Skeletal muscle tissue (tissue), 4 donors: ENCODE data around the gene COL17A1. TPM values are rescaled to one million over a fixed set of nuclear protein-coding genes. Genes with fewer than 3 reads are reported as not detected.

ENCODE experiments used
- H3K27ac ChIP-seq: one replicate; pipeline ENCODE4 v1.7.0; 2013; ENCODE audit warnings: mild to moderate bottlenecking, low read depth, low read length, inconsistent platforms
- H3K27me3 ChIP-seq, 3 donors: one replicate each; pipeline ENCODE4 v1.7.0; 2013; ENCODE audit warnings: low read length in 3 of 3; ENCODE audit not compliant: control insufficient read depth in 3 of 3, insufficient read depth in 3 of 3
- H3K36me3 ChIP-seq, 3 donors: one replicate each; pipeline ENCODE4 v1.7.0; 2013; ENCODE audit warnings: low read length in 3 of 3; ENCODE audit not compliant: control insufficient read depth in 3 of 3, insufficient read depth in 3 of 3
- H3K4me1 ChIP-seq, 3 donors: one replicate each; pipeline ENCODE4 v1.7.0; 2013; ENCODE audit warnings: low read length in 3 of 3, mild to moderate bottlenecking in 3 of 3; ENCODE audit not compliant: control insufficient read depth in 3 of 3, insufficient read depth in 3 of 3
- H3K4me3 ChIP-seq, 3 donors: one replicate each; pipeline ENCODE4 v1.7.0; 2013; ENCODE audit warnings: low read length in 3 of 3
- H3K9ac ChIP-seq, 3 donors: one replicate each; pipeline ENCODE4 v1.7.0; 2013; ENCODE audit warnings: low read length in 3 of 3, mild to moderate bottlenecking in 3 of 3, moderate library complexity in 2 of 3, low read depth in 1 of 3
- H3K9me3 ChIP-seq, 3 donors: one replicate each; pipeline ENCODE4 v1.7.0; 2013; ENCODE audit warnings: low read length in 3 of 3; ENCODE audit not compliant: control insufficient read depth in 3 of 3
- total RNA-seq: library from RNA; depleted of rRNA; stranded (reverse); fragments of >200 nt; gene quantifications from one replicate; pipeline ENCODE4 v1.2.3, GENCODE V29; 2014
- donor health status: Osteomylitis.

The COL17A1 gene
- total RNA-seq = under 0.01 TPM

- no peaks in the 10 kb centered on the region for H3K27me3 ChIP-seq
- H3K9ac ChIP-seq = no peak within 1 kb of the TSS
- no peak within 1 kb of the TSS for H3K27ac ChIP-seq
- H3K9me3 ChIP-seq = no peaks in the 10 kb centered on the region
- H3K4me1 ChIP-seq = no peaks in the 10 kb centered on the region
- no peaks in the 10 kb centered on the region for H3K36me3 ChIP-seq
- no peak within 1 kb of the TSS for H3K4me3 ChIP-seq
These were observed at the start of gene COL17A1 for GRCh38 chr10:104085801-104086400. TSS of gene COL17A1 (minus strand) at chr10:104085880. CDS start at chr10:104080673, 5,207 bp downstream.

- H3K27me3 ChIP-seq = no peaks in the 10 kb centered on the region
- no peak overlapping the region for H3K27ac ChIP-seq
- H3K4me1 ChIP-seq = no peaks in the 10 kb centered on the region
- no peak overlapping the region for H3K4me3 ChIP-seq
- no peaks in the 10 kb centered on the region for H3K36me3 ChIP-seq
- no peaks in the 10 kb centered on the region for H3K9me3 ChIP-seq
- H3K9ac ChIP-seq = no peak overlapping the region
These were observed 44.4 kb upstream of the COL17A1 start for GRCh38 chr10:104130041-104130440.

DNA sequence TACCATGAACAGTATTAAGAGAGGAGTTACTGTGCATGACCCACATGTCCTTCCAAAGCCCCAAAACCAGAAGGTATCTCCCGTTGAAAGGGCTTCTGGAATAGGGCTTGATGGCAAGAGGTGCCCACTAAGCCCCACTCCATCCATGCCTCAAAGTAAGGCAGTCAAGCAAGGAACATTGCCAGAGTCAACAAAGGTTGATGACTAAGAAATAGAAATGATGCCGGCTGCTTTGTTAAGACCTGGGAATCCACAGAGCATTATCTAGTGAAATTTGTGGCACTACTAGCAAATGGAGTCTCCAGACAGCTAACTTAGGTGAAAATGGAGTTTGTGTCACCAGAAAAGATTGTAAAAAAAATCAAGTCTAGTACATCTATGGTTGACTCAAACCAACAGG lies 42.5 kb upstream of the COL17A1 start:
- no peaks in the 10 kb centered on the region for H3K27me3 ChIP-seq
- H3K4me1 ChIP-seq = no peaks in the 10 kb centered on the region
- H3K4me3 ChIP-seq = no peak overlapping the region
- H3K27ac ChIP-seq = no peak overlapping the region
- H3K9me3 ChIP-seq = no peaks in the 10 kb centered on the region
- no peaks in the 10 kb centered on the region for H3K36me3 ChIP-seq
- H3K9ac ChIP-seq = no peak overlapping the region

- no peaks in the 10 kb centered on the region for H3K9me3 ChIP-seq
These were observed 41.7 kb upstream of the COL17A1 start for GRCh38 chr10:104127411-104127810.

GRCh38 chr10:104123397-104123796 lies 37.7 kb upstream of the COL17A1 start:
- H3K27ac ChIP-seq = no peak overlapping the region
- no peaks in the 10 kb centered on the region for H3K9me3 ChIP-seq
- no peak overlapping the region for H3K4me3 ChIP-seq
- peaks cover 6 to 11% (median 10%) of the 10 kb centered on the region in 3 donors for H3K4me1 ChIP-seq
- H3K27me3 ChIP-seq = no peaks in the 10 kb centered on the region
- no peaks in the 10 kb centered on the region for H3K36me3 ChIP-seq
- H3K9ac ChIP-seq = no peak overlapping the region

More at GRCh38 chr10:104127411-104127810, 41.7 kb upstream of the COL17A1 start:
- Histone ChIP-seq H3K27ac (no peak overlapping the region), H3K36me3 (no peaks in the 10 kb centered on the region), H3K27me3 (no peaks in the 10 kb centered on the region), H3K4me1 (peaks cover 0 to 3% (median 3%) of the 10 kb centered on the region in 3 donors), H3K4me3 (no peak overlapping the region), H3K9ac (no peak overlapping the region)

- no peaks in the 10 kb centered on the region for H3K27me3 ChIP-seq
- H3K4me3 ChIP-seq = peak overlapping the region; percentile 87 to 95 (median 90)
- H3K9me3 ChIP-seq = no peaks in the 10 kb centered on the region
- peak overlapping the region; percentile 100 for H3K27ac ChIP-seq
- no peaks in the 10 kb centered on the region for H3K36me3 ChIP-seq
- H3K4me1 ChIP-seq = peaks cover 6 to 11% (median 10%) of the 10 kb centered on the region in 3 donors
- H3K9ac ChIP-seq = peak overlapping the region; percentile 89 to 98 (median 95)
These were observed 36.8 kb upstream of the COL17A1 start for GRCh38 chr10:104122225-104123107.

GRCh38 chr10:104121485-104122224 lies 36.0 kb upstream of the COL17A1 start, which contains the start of gene SFR1:
TSS of gene SFR1 (plus strand) at chr10:104122171. CDS start at chr10:104122184, 13 bp downstream.
- H3K4me3 ChIP-seq = peak within 1 kb of the TSS; percentile 90 to 97 (median 93)
- no peaks in the 10 kb centered on the region for H3K9me3 ChIP-seq

DNA sequence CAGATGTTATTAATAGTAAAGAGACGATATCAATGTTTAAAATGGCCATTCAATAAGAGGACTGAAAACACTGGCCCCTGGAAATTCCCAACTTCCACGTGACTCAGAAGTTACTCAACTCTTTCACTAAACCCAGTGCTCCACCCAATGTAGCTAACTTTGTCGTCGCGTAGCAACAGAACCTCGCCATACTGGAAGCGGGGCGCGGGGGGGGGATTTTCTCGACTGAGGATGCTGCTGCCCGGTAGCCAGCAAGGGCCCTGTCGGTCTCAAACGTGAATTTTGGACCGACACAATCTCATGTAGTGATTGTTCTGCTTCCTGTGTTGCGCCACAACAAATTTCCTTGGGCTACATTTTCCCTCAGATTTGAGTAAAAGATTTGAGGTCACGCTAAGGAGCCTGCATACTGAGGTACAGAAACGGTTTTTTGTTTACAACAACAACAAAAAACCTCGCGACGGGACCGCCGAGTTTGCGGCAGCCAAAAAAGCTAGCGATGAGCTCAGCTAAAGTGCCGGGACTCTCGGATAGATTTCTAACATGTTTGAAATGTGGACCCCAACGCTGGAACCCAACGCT lies 35.3 kb upstream of the COL17A1 start:
- H3K4me3 ChIP-seq = peak overlapping the region; percentile 89 to 97 (median 93)
- peak overlapping the region; percentile 98 to 100 (median 98) for H3K9ac ChIP-seq
- peaks cover 6 to 11% (median 10%) of the 10 kb centered on the region in 3 donors for H3K4me1 ChIP-seq
- H3K27ac ChIP-seq = peak overlapping the region; percentile 100
- H3K36me3 ChIP-seq = no peaks in the 10 kb centered on the region
- no peaks in the 10 kb centered on the region for H3K27me3 ChIP-seq
- no peaks in the 10 kb centered on the region for H3K9me3 ChIP-seq

More at GRCh38 chr10:104121485-104122224, 36.0 kb upstream of the COL17A1 start, which contains the start of gene SFR1:
- no peaks in the 10 kb centered on the region for H3K36me3 ChIP-seq
- peak within 1 kb of the TSS; percentile 98 to 100 (median 98) for H3K9ac ChIP-seq
- no peaks in the 10 kb centered on the region for H3K27me3 ChIP-seq
- peaks cover 6 to 11% (median 10%) of the 10 kb centered on the region in 3 donors for H3K4me1 ChIP-seq
- peak within 1 kb of the TSS; percentile 100 for H3K27ac ChIP-seq

- peak overlapping the region; percentile 89 to 97 (median 93) for H3K4me3 ChIP-seq
- no peaks in the 10 kb centered on the region for H3K27me3 ChIP-seq
- no peaks in the 10 kb centered on the region for H3K36me3 ChIP-seq
- H3K9me3 ChIP-seq = no peaks in the 10 kb centered on the region
- H3K27ac ChIP-seq = peak overlapping the region; percentile 100
- peaks cover 6 to 11% (median 10%) of the 10 kb centered on the region in 3 donors for H3K4me1 ChIP-seq
- H3K9ac ChIP-seq = peak overlapping the region in 2 of 3 donors; percentile 98
These were observed 34.8 kb upstream of the COL17A1 start for GRCh38 chr10:104120512-104120902.
